GM18526 (cell line): ENCODE measurements around the gene PACSIN3.

Experiments used
- POLR2A ChIP-seq: IDR thresholded peaks from 3 replicates; pipeline ENCODE4 v1.6.1; 2011; ENCODE audit not compliant: insufficient read length; ENCODE audit errors: extremely low read depth

PACSIN3 gene

GRCh38 chr11:47202576-47202975 is 16.3 kb upstream of the PACSIN3 start:
- no peak for TF ChIP-seq POLR2A

GRCh38 chr11:47201015-47201414 is 14.8 kb upstream of the PACSIN3 start:
- TF ChIP-seq POLR2A, result no peak

- TF ChIP-seq POLR2A, result no peak
These were observed 5.9 kb upstream of the PACSIN3 start for GRCh38 chr11:47192111-47192510.

GRCh38 chr11:47189100-47189834 is 3.0 kb upstream of the PACSIN3 start:
- TF ChIP-seq POLR2A, result no peak

- TF ChIP-seq POLR2A, result no peak
These were observed 2.0 kb upstream of the PACSIN3 start for GRCh38 chr11:47188259-47188658.

GRCh38 chr11:47187723-47188122 is 1.5 kb upstream of the PACSIN3 start:
- TF ChIP-seq POLR2A, result no peak

GRCh38 chr11:47186700-47187695 is 764 bp upstream of the PACSIN3 start:
- no peak for TF ChIP-seq POLR2A

GRCh38 chr11:47185305-47186075 is 744 bp downstream of the PACSIN3 start:
- no peak for TF ChIP-seq POLR2A

- no peak for TF ChIP-seq POLR2A
These were observed 1.4 kb downstream of the PACSIN3 start for GRCh38 chr11:47184711-47185304.

GRCh38 chr11:47183969-47184368 is 2.3 kb downstream of the PACSIN3 start:
- TF ChIP-seq POLR2A, result no peak

- no peak for TF ChIP-seq POLR2A
These were observed 3.0 kb downstream of the PACSIN3 start for GRCh38 chr11:47183031-47183856.

GRCh38 chr11:47182380-47182779 is 3.9 kb downstream of the PACSIN3 start:
- TF ChIP-seq POLR2A, result no peak

GRCh38 chr11:47181271-47181670 is 5.0 kb downstream of the PACSIN3 start:
- TF ChIP-seq POLR2A, result no peak
